Measurements from ENCODE around the gene MRPL48.

MRPL48 gene

GRCh38 chr11:73869332-73869949 is 81.8 kb downstream of the MRPL48 start:
- TF ChIP-seq CTCF (IDR thresholded peaks at IDR 0.05): no peak

DNA sequence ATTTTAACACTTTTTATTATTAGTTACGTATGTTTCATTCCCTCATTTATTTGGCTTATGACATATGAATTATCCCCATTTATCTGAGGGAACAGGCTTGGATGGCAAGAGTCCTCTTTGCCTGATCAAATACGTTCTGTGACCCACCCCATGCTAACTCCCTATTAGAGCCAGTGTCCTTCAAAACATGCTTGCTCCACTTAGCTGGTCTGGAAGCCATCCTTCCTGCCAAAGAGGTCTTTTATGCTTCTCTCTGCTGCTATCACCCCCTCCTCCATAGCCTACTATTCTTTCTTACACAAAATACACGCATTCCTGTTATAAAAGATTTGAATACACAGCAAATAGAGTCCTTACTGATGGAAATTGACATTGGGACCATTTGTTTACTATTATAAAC is 82.6 kb downstream of the MRPL48 start:
- TF ChIP-seq CTCF (IDR thresholded peaks at IDR 0.05): no peak

DNA sequence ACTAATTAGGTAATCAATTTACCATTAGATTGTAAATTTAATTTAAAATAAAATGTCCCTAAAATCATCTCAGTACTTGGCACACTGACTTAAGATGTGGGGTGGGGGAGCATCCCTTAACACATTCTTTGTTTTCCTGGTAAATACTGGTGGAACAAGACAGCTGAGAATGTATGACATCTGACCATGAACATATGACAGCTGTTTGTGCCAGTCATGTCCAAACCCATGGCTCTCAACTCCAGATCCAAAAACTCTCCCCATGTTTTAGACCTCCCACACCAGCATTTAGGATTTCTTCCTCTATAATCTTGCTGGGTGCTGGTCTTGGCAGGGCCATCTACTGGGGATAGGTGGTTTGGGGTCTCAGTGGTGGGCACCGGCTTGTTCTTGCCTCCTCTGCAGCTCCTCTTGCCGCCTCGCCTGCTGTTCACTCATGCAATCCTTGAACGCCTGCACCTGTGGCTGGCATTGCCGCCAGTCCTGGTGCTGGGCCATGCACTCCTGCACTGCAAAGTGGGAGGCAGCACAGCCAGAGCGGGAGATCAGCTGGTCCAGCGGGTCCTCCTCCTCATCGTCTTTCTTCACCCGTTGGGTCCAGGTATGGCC is 85.2 kb downstream of the MRPL48 start:
- TF ChIP-seq CTCF (IDR thresholded peaks at IDR 0.05): no peak

- no peak for TF ChIP-seq CTCF (IDR thresholded peaks at IDR 0.05)
Measured at GRCh38 chr11:73875380-73875779, 87.7 kb downstream of the MRPL48 start.

DNA sequence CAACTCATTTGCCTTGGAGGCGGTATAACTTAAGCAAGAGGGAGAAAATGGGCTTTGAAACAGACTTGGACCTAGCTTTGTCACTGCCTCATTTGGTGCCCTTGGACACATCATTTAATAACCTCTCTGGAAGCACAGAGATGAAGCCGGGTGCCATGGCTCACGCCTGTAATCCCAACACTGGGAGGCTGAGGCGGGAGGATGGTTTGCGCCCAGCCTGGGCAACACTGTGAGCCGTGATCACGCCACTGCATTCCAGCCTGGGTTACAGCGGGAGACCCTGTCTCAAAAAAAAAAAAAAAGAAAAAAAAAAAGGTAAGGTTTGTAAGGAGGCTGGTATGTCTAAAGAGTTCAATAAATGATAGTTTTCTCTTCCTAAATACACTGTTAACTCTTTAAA is 88.2 kb downstream of the MRPL48 start:
- TF ChIP-seq CTCF (IDR thresholded peaks at IDR 0.05): no peak

- TF ChIP-seq CTCF (IDR thresholded peaks at IDR 0.05): no peak
Measured at GRCh38 chr11:73876424-73877310, 89.0 kb downstream of the MRPL48 start, which contains the start of the genes COA4 and PAAF1. COA4 (minus strand) TSS chr11:73876846; CDS start chr11:73873378, 3,468 bp downstream. PAAF1 (plus strand) TSS chr11:73876999; CDS start chr11:73877022, 23 bp downstream.

DNA sequence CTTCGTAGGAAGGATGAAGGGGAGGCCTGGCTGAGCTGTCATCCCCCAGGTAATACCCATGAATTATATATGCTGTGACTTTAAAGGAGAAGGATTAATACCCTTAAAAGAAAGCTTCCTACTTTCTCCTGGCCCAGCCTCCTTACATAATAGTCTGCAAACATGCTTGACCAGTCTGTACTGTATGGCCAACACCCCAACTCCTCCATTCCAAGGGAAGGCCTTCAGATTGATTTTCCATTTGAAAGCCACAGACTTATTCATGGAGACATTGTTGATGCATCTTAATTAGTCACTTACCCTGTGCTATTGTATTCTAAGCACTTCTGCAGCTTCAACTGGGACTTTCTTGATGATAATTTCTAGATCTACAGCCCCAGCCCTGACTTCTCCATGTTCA is 91.1 kb downstream of the MRPL48 start:
- no peak for TF ChIP-seq CTCF (IDR thresholded peaks at IDR 0.05)
